Fibroblast of villous mesenchyme (primary cell): ENCODE data around the gene SELPLG. TPM values are rescaled to one million over a fixed set of nuclear protein-coding genes. Genes with fewer than 3 reads are reported as not detected.
A peak's percentile ranks its signal among the peaks of the same experiment; 100 is the strongest.

Experiments used
- DNase-seq: peaks from one replicate; pipeline ENCODE4 v3.0.0-alpha.2; 2010; ENCODE audit warnings: low read depth
- H3K4me3 ChIP-seq: 2 replicates; pipeline ENCODE4 v1.5.1; 2011; ENCODE audit warnings: low read depth, mild to moderate bottlenecking, low read length
- CTCF ChIP-seq: IDR thresholded peaks from 2 replicates; pipeline ENCODE4 v1.5.1; 2012; ENCODE audit warnings: low read depth, mild to moderate bottlenecking, low read length; ENCODE audit not compliant: insufficient read depth
- total RNA-seq: library from RNA; depleted of rRNA; stranded (reverse); fragments of >200 nt; gene quantifications from 2 replicates; pipeline ENCODE4 v1.2.3, GENCODE V29; 2012

The SELPLG gene
- total RNA-seq, 1 donor: 2.2 TPM

- no peak for TF ChIP-seq CTCF
- DNase-seq: no peak
- no peak overlapping the region for H3K4me3 ChIP-seq
Measured at GRCh38 chr12:108608616-108609015, 25.1 kb downstream of the SELPLG start.

- no peak overlapping the region for H3K4me3 ChIP-seq
- no peak for DNase-seq
- TF ChIP-seq CTCF: no peak
Measured at GRCh38 chr12:108607981-108608600, 25.6 kb downstream of the SELPLG start.

- peak; percentile 51 for DNase-seq
- no peak for TF ChIP-seq CTCF
- H3K4me3 ChIP-seq: no peak overlapping the region
Measured at GRCh38 chr12:108606492-108606891, 27.2 kb downstream of the SELPLG start.

GRCh38 chr12:108605690-108606406, 27.8 kb downstream of the SELPLG start:
- H3K4me3 ChIP-seq: no peak overlapping the region
- no peak for TF ChIP-seq CTCF
- DNase-seq: no peak

GRCh38 chr12:108605000-108605689, 28.5 kb downstream of the SELPLG start:
- DNase-seq: peak; percentile 72
- no peak overlapping the region for H3K4me3 ChIP-seq
- no peak for TF ChIP-seq CTCF

GRCh38 chr12:108604208-108604941, 29.3 kb downstream of the SELPLG start:
- no peak for DNase-seq
- no peak overlapping the region for H3K4me3 ChIP-seq
- TF ChIP-seq CTCF: no peak
